Panc1 (cell line): ENCODE measurements around the gene CXCL17. TPM values are rescaled to one million over a fixed set of nuclear protein-coding genes. Genes with fewer than 3 reads are reported as not detected.

ENCODE experiments used
- ATAC-seq: fragments of 200-7000 bp; cut with Tn5 transposase; 2 replicates; pipeline ENCODE4 v1.9.1; 2020; ENCODE audit warnings: mild to moderate bottlenecking, moderate library complexity
- BruUV-seq: library from RNA; stranded (reverse); fragments of 400-500 nt; replicated peaks from 2 replicates; lab custom pipeline; 2021; lab: Mats Ljungman, UMichigan
- CTCF ChIA-PET: fragments of 300-600 bp; sonication (Branson Sonifier 250); formaldehyde crosslinking; loops from one replicate; lab custom pipeline; 2022; ENCODE audit warnings: antibody characterized with exemption; lab: Charles Lee
- POLR2A ChIA-PET: fragments of 300-600 bp; sonication (Branson Sonifier 250); formaldehyde crosslinking; loops from one replicate; lab custom pipeline; 2022; ENCODE audit warnings: antibody characterized with exemption; lab: Charles Lee
- DNase-seq: peaks from one replicate; pipeline ENCODE4 v3.0.0-alpha.2; 2010; ENCODE audit warnings: low read depth, low spot score
- H3K27ac ChIP-seq: 2 replicates; pipeline ENCODE4 v1.5.1; 2011; ENCODE audit warnings: mild to moderate bottlenecking, low read length, inconsistent platforms
- H3K27me3 ChIP-seq: fragments of 200-500 bp; sonication (Bioruptor generic); 2 replicates; pipeline ENCODE4 v1.6.0; 2014; ENCODE audit warnings: low read length, inconsistent platforms; ENCODE audit not compliant: control insufficient read depth, insufficient read depth
- H3K36me3 ChIP-seq: fragments of 200-500 bp; sonication (Bioruptor generic); 2 replicates; pipeline ENCODE4 v1.5.1; 2014; ENCODE audit warnings: inconsistent platforms, mild to moderate bottlenecking, low read length, moderate library complexity; ENCODE audit not compliant: control insufficient read depth, insufficient read depth
- H3K4me1 ChIP-seq: 2 replicates; pipeline ENCODE4 v1.5.1; 2011; ENCODE audit warnings: inconsistent platforms, mild to moderate bottlenecking, low read length, moderate library complexity; ENCODE audit not compliant: control insufficient read depth, insufficient read depth
- H3K4me3 ChIP-seq, 2 experiments: 2 replicates each; pipeline ENCODE4 v1.5.1; 2011 to 2012; ENCODE audit warnings: low read depth in 2 of 2, low read length in 2 of 2, mild to moderate bottlenecking in 2 of 2, inconsistent platforms in 1 of 2, moderate library complexity in 1 of 2
- H3K9me3 ChIP-seq: fragments of 200-500 bp; sonication (Bioruptor generic); 2 replicates; pipeline ENCODE4 v1.5.1; 2014; ENCODE audit warnings: low read depth, mild to moderate bottlenecking, inconsistent platforms, low read length, moderate library complexity; ENCODE audit not compliant: control insufficient read depth, insufficient read depth
- CTCF ChIP-seq: fragments of 450-650 bp; IDR thresholded peaks from 2 replicates; pipeline ENCODE4 v1.5.1; 2017; ENCODE audit warnings: mild to moderate bottlenecking
- POLR2AphosphoS5 ChIP-seq: IDR thresholded peaks from 2 replicates; pipeline ENCODE4 v1.6.1; 2012; ENCODE audit warnings: mild to moderate bottlenecking, low read depth, low read length, moderate library complexity
- REST ChIP-seq, 2 experiments: IDR thresholded peaks; 2 replicates each; pipeline ENCODE4 v1.6.1; 2011 to 2012; ENCODE audit warnings: low read depth in 2 of 2, control low read depth in 1 of 2, low read length in 1 of 2, mild to moderate bottlenecking in 1 of 2, moderate library complexity in 1 of 2; ENCODE audit not compliant: insufficient read depth in 1 of 2
- SIN3A ChIP-seq: IDR thresholded peaks from 2 replicates; pipeline ENCODE4 v1.6.1; 2012; ENCODE audit warnings: low read depth, mild to moderate bottlenecking, low read length, moderate library complexity, borderline replicate concordance; ENCODE audit not compliant: insufficient read depth
- TCF7L2 ChIP-seq: IDR thresholded peaks from 2 replicates; pipeline ENCODE4 v1.6.1; 2011; ENCODE audit warnings: mild to moderate bottlenecking, low read depth, low read length, inconsistent platforms
- in situ Hi-C: cut with HindIII; loops from 2 replicates; pipeline ENCODE4 v1.10.0; 2016; ENCODE audit warnings: low sequenced_read_pairs, low pct_unique_long_range_greater_than_20kb
- intact Hi-C: fragments of 100-400 bp; cut with micrococcal nuclease; formaldehyde crosslinking; loops from one replicate; pipeline ENCODE4 v1.10.0; 2022; ENCODE audit not compliant: unreplicated experiment
- total RNA-seq: library from RNA; stranded (reverse); gene quantifications from one replicate; pipeline ENCODE4 v1.2.1, GENCODE V29; 2021; ENCODE audit not compliant: unreplicated experiment

The CXCL17 gene
- total RNA-seq, 1 experiment from 2014 or later = not detected

GRCh38 chr19:42478765-42479311, 36.1 kb upstream of the CXCL17 start:
- H3K9me3 ChIP-seq = no peaks in the 10 kb centered on the region
- no peak overlapping the region for H3K4me3 ChIP-seq
- no peaks in the 10 kb centered on the region; the same call in 1 of the 2 replicates for H3K4me1 ChIP-seq
- CTCF ChIA-PET = no interaction called here
- TF ChIP-seq REST (IDR thresholded peaks at IDR 0.05; ENCODE audit: insufficient read depth in 1 of 2, low read depth in 2 of 2, low read length in 1 of 2) = no peak
- no peak for TF ChIP-seq SIN3A
- TF ChIP-seq TCF7L2 = no peak
- TF ChIP-seq POLR2AphosphoS5 = no peak
- TF ChIP-seq CTCF = no peak
- in situ Hi-C loops = no loop called here
- no peak overlapping the region for H3K27ac ChIP-seq
- BruUV-seq = no TSS peak
- POLR2A ChIA-PET = no interaction called here
- H3K36me3 ChIP-seq = no peaks in the 10 kb centered on the region
- DNase-seq = no peak
- no peaks in the 10 kb centered on the region for H3K27me3 ChIP-seq
- intact Hi-C loops = no loop called here
- ATAC-seq = no peak

- Histone ChIP-seq H3K36me3 (no peaks in the 10 kb centered on the region), H3K4me3 (no peak overlapping the region), H3K9me3 (no peaks in the 10 kb centered on the region), H3K27ac (no peak overlapping the region), H3K27me3 (no peaks in the 10 kb centered on the region), H3K4me1 (no peaks in the 10 kb centered on the region; the same call in 1 of the 2 replicates)
- TF ChIP-seq CTCF (no peak), POLR2AphosphoS5 (no peak), REST (IDR thresholded peaks at IDR 0.05; ENCODE audit: insufficient read depth in 1 of 2, low read depth in 2 of 2, low read length in 1 of 2) (no peak), SIN3A (no peak), TCF7L2 (no peak)
- ATAC-seq = no peak
- no TSS peak for BruUV-seq
- in situ Hi-C loops = no loop called here
- no peak for DNase-seq
- POLR2A ChIA-PET = no interaction called here
- CTCF ChIA-PET = no interaction called here
- intact Hi-C loops = no loop called here
These were observed 35.2 kb upstream of the CXCL17 start for GRCh38 chr19:42477933-42478332.
